HFFc6 (cell line): Measurements from ENCODE around the gene ZNRF1. TPM values are rescaled to one million over a fixed set of nuclear protein-coding genes. Genes with fewer than 3 reads are reported as not detected.

Source experiments
- DNase-seq: peaks from one replicate; pipeline ENCODE4 v3.0.0-alpha.2; 2018
- H3K27ac Mint-ChIP-seq: 2 replicates; pipeline ENCODE4 v1.8.0; 2020; ENCODE audit warnings: mild to moderate bottlenecking, mixed read lengths
- H3K27me3 Mint-ChIP-seq: 2 replicates; pipeline ENCODE4 v1.8.0; 2021; ENCODE audit warnings: mild to moderate bottlenecking, moderate library complexity, mixed read lengths; ENCODE audit not compliant: insufficient read depth
- H3K36me3 Mint-ChIP-seq: 2 replicates; pipeline ENCODE4 v1.8.0; 2021; ENCODE audit warnings: low read depth, mixed read lengths
- H3K4me1 Mint-ChIP-seq: 2 replicates; pipeline ENCODE4 v1.8.0; 2020; ENCODE audit warnings: low read depth, mixed read lengths
- H3K4me3 Mint-ChIP-seq: 2 replicates; pipeline ENCODE4 v1.8.0; 2020; ENCODE audit warnings: mild to moderate bottlenecking, moderate library complexity, mixed read lengths
- H3K9me3 Mint-ChIP-seq: 2 replicates; pipeline ENCODE4 v1.8.0; 2020; ENCODE audit warnings: mild to moderate bottlenecking, mixed read lengths
- CTCF ChIP-seq: fragments of 200-600 bp; sonication (generic); IDR thresholded peaks from 2 replicates; pipeline ENCODE4 v1.5.0; 2021; ENCODE audit warnings: antibody characterized with exemption, mild to moderate bottlenecking
- total RNA-seq, 6 experiments: library from RNA; stranded (reverse); fragmentation: NEBNext Ultra II Directional; extraction: Animal tissue kit (Norgen Biotek cat#: 25700); gene quantifications; 2 replicates in 1 of 6; 3 replicates in 5 of 6; pipeline ENCODE4 v1.2.3, GENCODE V29; 2021

ZNRF1 gene
- total RNA-seq, 6 experiments from 2014 or later: 21.7 to 31.3 (median 28.0) TPM

- Mint-ChIP-seq H3K4me1 (no peaks in the 10 kb centered on the region), H3K9me3 (peaks cover 20% of the 10 kb centered on the region), H3K4me3 (no peak overlapping the region), H3K36me3 (peaks cover 33% of the 10 kb centered on the region), H3K27me3 (no peaks in the 10 kb centered on the region; the same call in 1 of the 2 replicates), H3K27ac (no peak overlapping the region)
- TF ChIP-seq CTCF: no peak
- DNase-seq: no peak
These were observed 39.4 kb downstream of the ZNRF1 start for GRCh38 chr16:75038036-75038858.

- H3K4me3 Mint-ChIP-seq: no peak overlapping the region
- H3K4me1 Mint-ChIP-seq: peaks cover 6% of the 10 kb centered on the region
- no peak for DNase-seq
- H3K36me3 Mint-ChIP-seq: peaks cover 29% of the 10 kb centered on the region
- TF ChIP-seq CTCF: no peak
- H3K27ac Mint-ChIP-seq: no peak overlapping the region
- peaks cover 20% of the 10 kb centered on the region for H3K9me3 Mint-ChIP-seq
- no peaks in the 10 kb centered on the region; the same call in 1 of the 2 replicates for H3K27me3 Mint-ChIP-seq
These were observed 41.1 kb downstream of the ZNRF1 start for GRCh38 chr16:75039941-75040340.

- Mint-ChIP-seq H3K4me1 (peaks cover 14% of the 10 kb centered on the region), H3K27ac (no peak overlapping the region), H3K9me3 (peaks cover 12% of the 10 kb centered on the region), H3K27me3 (no peaks in the 10 kb centered on the region; the same call in 1 of the 2 replicates), H3K36me3 (peaks cover 17% of the 10 kb centered on the region), H3K4me3 (no peak overlapping the region)
- no peak for DNase-seq
- no peak for TF ChIP-seq CTCF
These were observed 43.8 kb downstream of the ZNRF1 start for GRCh38 chr16:75042426-75043174.

DNA sequence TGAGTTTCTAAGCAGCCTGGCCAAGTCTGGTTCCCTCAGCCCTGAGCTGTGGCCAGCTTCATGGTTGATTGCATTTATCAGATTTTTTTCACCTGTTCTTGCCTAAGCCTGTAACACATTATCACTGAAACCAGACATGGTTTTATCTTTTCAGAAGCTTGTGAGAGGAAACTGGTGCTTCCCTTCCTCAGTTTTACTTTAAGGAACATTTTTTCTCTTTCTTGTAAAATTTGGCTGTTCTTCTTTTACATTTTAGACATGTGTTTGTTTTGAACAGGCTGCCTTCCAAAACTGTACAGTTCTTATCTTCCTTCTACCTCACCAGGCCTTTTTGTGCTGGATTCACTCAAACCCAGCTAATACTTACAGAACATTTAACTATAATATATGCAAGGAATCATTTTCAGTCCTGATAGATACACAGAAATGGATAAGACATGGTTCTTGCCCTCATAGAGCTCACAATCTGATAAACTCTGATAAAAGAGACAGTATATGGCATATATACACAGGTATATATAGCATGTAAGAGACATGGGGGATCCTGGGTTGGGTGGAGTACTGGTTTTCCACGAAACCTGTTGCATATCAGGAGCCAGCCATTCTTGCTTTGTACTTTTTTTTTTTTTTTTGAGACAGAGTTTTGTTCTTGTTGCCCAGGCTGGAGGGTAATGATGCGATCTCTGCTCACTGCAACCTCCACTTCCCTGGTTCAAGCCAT, 44.5 kb downstream of the ZNRF1 start:
- no peak for DNase-seq
- H3K4me1 Mint-ChIP-seq: peaks cover 22% of the 10 kb centered on the region
- no peak for TF ChIP-seq CTCF
- H3K27ac Mint-ChIP-seq: no peak overlapping the region
- H3K27me3 Mint-ChIP-seq: no peaks in the 10 kb centered on the region; the same call in 1 of the 2 replicates
- H3K36me3 Mint-ChIP-seq: peaks cover 9% of the 10 kb centered on the region
- no peak overlapping the region for H3K4me3 Mint-ChIP-seq
- H3K9me3 Mint-ChIP-seq: peaks cover 5% of the 10 kb centered on the region

GRCh38 chr16:75044800-75045361, 46.1 kb downstream of the ZNRF1 start:
- Mint-ChIP-seq H3K4me1 (peaks cover 28% of the 10 kb centered on the region), H3K4me3 (no peak overlapping the region), H3K27ac (peak overlapping the region; percentile 57), H3K27me3 (no peaks in the 10 kb centered on the region; the same call in 1 of the 2 replicates), H3K36me3 (peaks cover 4% of the 10 kb centered on the region; the same call in 1 of the 2 replicates), H3K9me3 (peaks cover 4% of the 10 kb centered on the region; the same call in 1 of the 2 replicates)
- DNase-seq: peak; percentile 33
- no peak for TF ChIP-seq CTCF
